ENCODE data around the gene NLRP3. TPM values are rescaled to one million over a fixed set of nuclear protein-coding genes. Genes with fewer than 3 reads are reported as not detected.

Gene NLRP3
- total and polyA plus RNA-seq, 2 of the 13 experiments (the other 11 are each of a cell fraction or from before 2014, with no cell fraction given), result not detected

- no peaks in the 10 kb centered on the region for H3K79me2 ChIP-seq (ENCODE audit: insufficient read depth, low read length)
- ChIA-PET POLR2A (no interaction called here), CTCF (ENCODE audit: low intra/inter-chr PET ratio, low total read pairs) (no interaction called here)
- no peaks in the 10 kb centered on the region for H3K4me1 ChIP-seq (ENCODE audit: insufficient read depth, low read length)
- no peaks in the 10 kb centered on the region for H3K9me3 ChIP-seq (ENCODE audit: low read length)
- in situ Hi-C loops (cut with HindIII; ENCODE audit: extremely low pct_ligation_motif_present, low pct_unique_long_range_greater_than_20kb), result no loop called here
- BruUV-seq (replicated peaks), result no TSS peak
- peaks cover 0 to 37% of the 10 kb centered on the region in 2 experiments; a peak in 2 of 5 replicates for H3K27me3 ChIP-seq (ENCODE audit: control insufficient read depth in 1 of 2, insufficient read depth in 2 of 2, low read length in 2 of 2)
- H2AFZ ChIP-seq (ENCODE audit: low read length), result no peak overlapping the region
- WGBS (ENCODE audit: low lambda C conversion rate), result 35% methylated on average over 9 of the region's 23 CpGs
- intact Hi-C loops (cut with micrococcal nuclease; ENCODE audit: unreplicated experiment), result no loop called here
- no peak overlapping the region for H3K4me3 ChIP-seq (replicated peaks in 1 of 3; ENCODE audit: insufficient read depth in 1 of 3, low read depth in 2 of 3, low read length in 3 of 3)
- DNase-seq (ENCODE audit: low spot score) (no peak), ATAC-seq (peak; percentile 22; the same call in 1 of the 3 replicates), FAIRE-seq (no peak)
- H3K27ac ChIP-seq (ENCODE audit: extremely low read length, insufficient read depth, low read length), result no peak overlapping the region
- H3K9ac ChIP-seq (ENCODE audit: insufficient read depth, low read depth, low read length), result no peak overlapping the region
- H3K36me3 ChIP-seq (replicated peaks in 1 of 2; ENCODE audit: control insufficient read depth in 1 of 2, insufficient read depth in 2 of 2, low read length in 2 of 2), result no peaks in the 10 kb centered on the region
- H3K4me2 ChIP-seq (ENCODE audit: low read depth, low read length), result no peak overlapping the region
- H4K20me1 ChIP-seq (ENCODE audit: insufficient read depth, low read length), result no peaks in the 10 kb centered on the region
- TF ChIP-seq XRCC5 (optimal IDR thresholded peaks at IDR 0.05; ENCODE audit: low read length), result no peak
- TF ChIP-seq AHDC1 (CRISPR knock-in tag; IDR thresholded peaks at IDR 0.05; ENCODE audit: borderline replicate concordance), result no peak
- no peak for TF ChIP-seq ZNF713 (CRISPR knock-in tag; IDR thresholded peaks at IDR 0.05)
- TF ChIP-seq SRSF9 (IDR thresholded peaks at IDR 0.05; ENCODE audit: borderline replicate concordance, insufficient read depth, low read depth, low read length, poor library complexity, severe bottlenecking), result no peak
- TF ChIP-seq ZBTB33 (CRISPR knock-in tag; IDR thresholded peaks at IDR 0.05), result no peak
- TF ChIP-seq SKIL (CRISPR knock-in tag; IDR thresholded peaks at IDR 0.05; ENCODE audit: borderline replicate concordance), result no peak
- no peak for TF ChIP-seq ZNF788 (CRISPR knock-in tag; IDR thresholded peaks at IDR 0.05; ENCODE audit: borderline replicate concordance)
- no peak for TF ChIP-seq ZNF619 (CRISPR knock-in tag; IDR thresholded peaks at IDR 0.05)
These were observed 35.5 kb downstream of the NLRP3 start for GRCh38 chr1:247451388-247452010.

All from HepG2 (cell line).